Colonic mucosa (tissue), 4 donors: Measurements from ENCODE around the gene TPM3. TPM values are rescaled to one million over a fixed set of nuclear protein-coding genes. Genes with fewer than 3 reads are reported as not detected.

Source experiments
- DNase-seq: peaks from one replicate; pipeline ENCODE4 v3.0.0-alpha.2; 2020
- H3K27ac ChIP-seq: fragments of 200-600 bp; one replicate; pipeline ENCODE4 v1.8.0; 2021
- H3K27me3 ChIP-seq: fragments of 200-600 bp; one replicate; pipeline ENCODE4 v1.8.0; 2021
- H3K36me3 ChIP-seq: fragments of 200-600 bp; one replicate; pipeline ENCODE4 v1.8.0; 2021
- H3K4me1 ChIP-seq: fragments of 200-600 bp; one replicate; pipeline ENCODE4 v1.8.0; 2021; ENCODE audit warnings: mild to moderate bottlenecking
- H3K4me3 ChIP-seq: fragments of 200-600 bp; one replicate; pipeline ENCODE4 v1.8.0; 2021
- H3K9ac ChIP-seq, 2 donors: one replicate each; pipeline ENCODE4 v1.7.0; 2013; ENCODE audit warnings: control low read depth in 2 of 2, low read depth in 2 of 2, low read length in 2 of 2
- H3K9me3 ChIP-seq: fragments of 200-600 bp; one replicate; pipeline ENCODE4 v1.8.0; 2021
- CTCF ChIP-seq: fragments of 200-600 bp; IDR thresholded peaks from one replicate; pipeline ENCODE4 v1.8.0; 2022; ENCODE audit warnings: antibody characterized with exemption, mild to moderate bottlenecking
- intact Hi-C: fragments of 100-400 bp; cut with DNase I; formaldehyde crosslinking; loops from one replicate; pipeline ENCODE4 v1.14.1; 2022
- total RNA-seq, 2 donors: library from RNA; stranded (reverse); fragmentation: NEBNext Ultra II Directional in 1 of 2; extraction: Animal tissue kit (Norgen Biotek cat#: 25700) in 1 of 2; gene quantifications; one replicate each; pipeline ENCODE4 v1.2.1, GENCODE V29; 2021
- donor health status: healthy.
- donor health status: DM: no; HTN: no; CAD: no.
- donor health status: DM: no; HTN: no; CAD: no.

The TPM3 gene
- total RNA-seq, 2 donors from 2014 or later, result 502 to 757 TPM

- peak overlapping the region; percentile 77 for H3K4me3 ChIP-seq
- no peak for TF ChIP-seq CTCF
- H3K4me1 ChIP-seq, result peaks cover 7% of the 10 kb centered on the region
- peak overlapping the region; percentile 98 for H3K27ac ChIP-seq
- DNase-seq, result peak; percentile 59
- no peaks in the 10 kb centered on the region for H3K9me3 ChIP-seq
- intact Hi-C loops, result no loop called here
- H3K36me3 ChIP-seq, result no peaks in the 10 kb centered on the region
- peak overlapping the region; percentile 93 to 99 for H3K9ac ChIP-seq
- H3K27me3 ChIP-seq, result no peaks in the 10 kb centered on the region
These were observed 29.5 kb upstream of the TPM3 start for GRCh38 chr1:154221278-154222001.

GRCh38 chr1:154220970-154221277 lies 29.0 kb upstream of the TPM3 start:
- H3K4me3 ChIP-seq, result peak overlapping the region; percentile 77
- no peak for DNase-seq
- H3K9me3 ChIP-seq, result no peaks in the 10 kb centered on the region
- peak overlapping the region; percentile 93 to 99 for H3K9ac ChIP-seq
- TF ChIP-seq CTCF, result no peak
- peak overlapping the region; percentile 98 for H3K27ac ChIP-seq
- intact Hi-C loops, result no loop called here
- H3K36me3 ChIP-seq, result no peaks in the 10 kb centered on the region
- H3K27me3 ChIP-seq, result no peaks in the 10 kb centered on the region
- peaks cover 7% of the 10 kb centered on the region for H3K4me1 ChIP-seq

DNA sequence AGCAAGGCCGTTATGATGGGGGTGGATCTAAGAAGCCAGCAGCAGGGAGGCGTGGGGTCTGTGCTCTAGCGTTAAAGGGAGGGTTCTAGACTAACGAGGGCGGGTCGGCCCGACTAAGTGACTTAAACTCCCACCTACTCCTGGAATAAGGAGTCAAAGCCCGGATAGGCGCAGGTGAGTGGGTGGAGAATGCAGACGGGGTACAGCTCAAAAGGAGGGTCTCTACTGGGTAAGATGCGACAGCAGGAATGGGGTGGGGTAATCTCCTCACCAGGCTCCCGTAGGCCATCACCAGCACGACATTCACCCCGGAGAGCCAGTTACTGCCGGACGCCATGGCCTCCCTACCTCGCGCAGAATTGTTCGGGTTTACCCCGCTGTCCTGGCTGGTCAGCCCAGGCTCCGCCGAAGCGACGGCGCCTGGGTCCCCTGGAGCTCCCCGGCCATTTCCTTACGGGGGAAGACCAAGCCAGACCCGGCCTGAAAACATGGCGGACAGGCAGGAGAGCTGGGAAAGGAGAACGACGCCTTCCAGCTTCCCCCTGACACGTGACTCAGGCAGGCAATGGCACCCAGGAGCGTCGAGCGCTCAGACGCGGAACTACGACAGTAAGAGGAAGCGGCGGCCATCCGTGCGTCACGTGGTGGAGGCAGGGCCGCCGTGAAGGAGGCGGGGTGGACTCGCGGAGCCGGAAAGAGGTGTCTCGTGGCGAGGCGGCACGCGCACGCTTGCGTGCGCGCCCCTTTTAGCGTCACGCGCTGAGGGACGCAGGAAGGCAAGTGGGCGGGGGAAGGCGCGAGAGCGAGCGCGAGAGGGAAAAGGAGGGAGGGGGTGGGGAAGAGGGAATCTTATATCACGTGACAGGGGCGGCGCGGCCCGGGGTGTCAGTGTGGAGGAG lies 28.4 kb upstream of the TPM3 start, which contains the start of gene UBAP2L:
UBAP2L (plus strand) TSS at position 885 of the 899 bp plus-strand sequence. CDS start 4,169 bp downstream, outside the sequence.
- no peak for TF ChIP-seq CTCF
- Histone ChIP-seq H3K4me3 (peak within 1 kb of the TSS; percentile 77), H3K9ac (peak within 1 kb of the TSS; percentile 93 to 99), H3K4me1 (peaks cover 7% of the 10 kb centered on the region), H3K27me3 (no peaks in the 10 kb centered on the region), H3K27ac (peak within 1 kb of the TSS; percentile 98), H3K9me3 (no peaks in the 10 kb centered on the region), H3K36me3 (no peaks in the 10 kb centered on the region)
- intact Hi-C loops, result no loop called here
- DNase-seq, result peak; percentile 99

GRCh38 chr1:154219541-154219940 lies 27.6 kb upstream of the TPM3 start:
- peak; percentile 31 for DNase-seq
- TF ChIP-seq CTCF, result no peak
- intact Hi-C loops, result no loop called here
- no peaks in the 10 kb centered on the region for H3K36me3 ChIP-seq
- H3K9me3 ChIP-seq, result no peaks in the 10 kb centered on the region
- peak overlapping the region; percentile 76 to 99 for H3K9ac ChIP-seq
- peak overlapping the region; percentile 77 for H3K4me3 ChIP-seq
- peak overlapping the region; percentile 98 for H3K27ac ChIP-seq
- no peaks in the 10 kb centered on the region for H3K27me3 ChIP-seq
- peaks cover 7% of the 10 kb centered on the region for H3K4me1 ChIP-seq

GRCh38 chr1:154218545-154218944 lies 26.6 kb upstream of the TPM3 start:
- intact Hi-C loops, result no loop called here
- no peaks in the 10 kb centered on the region for H3K27me3 ChIP-seq
- peaks cover 7% of the 10 kb centered on the region for H3K4me1 ChIP-seq
- DNase-seq, result no peak
- no peak overlapping the region for H3K9ac ChIP-seq
- H3K9me3 ChIP-seq, result no peaks in the 10 kb centered on the region
- H3K4me3 ChIP-seq, result no peak overlapping the region
- TF ChIP-seq CTCF, result no peak
- peaks cover under 1% of the 10 kb centered on the region for H3K36me3 ChIP-seq
- H3K27ac ChIP-seq, result no peak overlapping the region
